Fibroblast of the aortic adventitia (primary cell): Measurements from ENCODE around the gene GOLGA8R. TPM values are rescaled to one million over a fixed set of nuclear protein-coding genes. Genes with fewer than 3 reads are reported as not detected.
"Not testable (repeated sequence)": the region's sequence is repeated elsewhere in the genome, so short reads cannot be mapped to it uniquely, and the experiment has no call there.

Source experiments
- DNase-seq: peaks from one replicate; pipeline ENCODE4 v3.0.0-alpha.2; 2010; ENCODE audit warnings: low read depth
- H3K4me3 ChIP-seq: 2 replicates; pipeline ENCODE4 v1.5.1; 2011; ENCODE audit warnings: low read depth, mild to moderate bottlenecking, control low read depth, low read length, moderate library complexity
- total RNA-seq: library from RNA; depleted of rRNA; stranded (reverse); fragments of >200 nt; gene quantifications from 2 replicates; pipeline ENCODE4 v1.2.3, GENCODE V29; 2012; ENCODE audit warnings: low replicate concordance

Gene GOLGA8R
- total RNA-seq: 0.33 and 2.3 TPM in 2 replicates

GRCh38 chr15:30414160-30414559 is at the start of gene GOLGA8R:
GOLGA8R (minus strand) TSS chr15:30414260; CDS start chr15:30414162, 98 bp downstream.
- H3K4me3 ChIP-seq, DNase-seq: not testable (repeated sequence)

DNA sequence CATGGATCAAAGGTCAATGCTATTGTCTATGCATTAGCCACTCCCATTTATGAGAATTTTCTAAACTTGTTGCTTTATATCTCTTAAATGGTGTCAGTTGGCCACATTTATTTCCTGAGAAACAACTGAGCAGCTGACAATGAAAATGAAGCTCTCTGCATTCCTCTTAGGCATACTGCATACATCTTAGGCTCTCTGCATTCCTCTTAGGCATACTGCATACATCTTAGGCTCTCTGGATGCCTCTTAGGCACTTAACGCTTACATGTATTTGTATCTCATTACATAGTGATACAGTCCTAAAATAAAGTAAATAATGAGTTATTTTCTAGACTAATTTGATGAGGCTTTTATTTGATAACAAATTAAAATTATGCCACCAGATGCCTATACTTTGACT is 49.8 kb upstream of the GOLGA8R start:
- not testable (repeated sequence) for DNase-seq, H3K4me3 ChIP-seq

DNA sequence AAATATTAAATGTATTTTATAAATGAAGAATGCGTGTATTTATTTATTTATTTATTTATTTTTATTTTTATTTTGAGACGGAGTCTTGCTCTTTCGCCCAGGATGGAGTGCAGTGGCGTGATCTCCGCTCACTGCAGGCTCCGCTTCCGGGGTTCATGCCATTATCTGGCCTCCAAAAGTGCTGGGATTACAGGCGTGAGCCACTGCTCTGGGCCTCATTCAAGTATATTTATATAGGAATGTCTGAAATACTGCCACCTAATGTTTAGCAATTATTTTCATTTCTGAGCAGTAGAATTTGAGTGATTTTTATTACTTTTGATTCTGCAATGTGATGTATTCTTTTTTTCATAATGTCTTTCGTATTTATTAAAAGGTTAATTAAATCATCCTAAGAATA is 48.1 kb upstream of the GOLGA8R start:
- H3K4me3 ChIP-seq, DNase-seq: not testable (repeated sequence)

GRCh38 chr15:30452702-30453101 is 38.6 kb upstream of the GOLGA8R start:
- not testable (repeated sequence) for DNase-seq, H3K4me3 ChIP-seq

GRCh38 chr15:30438348-30438747 is 24.3 kb upstream of the GOLGA8R start:
- not testable (repeated sequence) for DNase-seq, H3K4me3 ChIP-seq

DNA sequence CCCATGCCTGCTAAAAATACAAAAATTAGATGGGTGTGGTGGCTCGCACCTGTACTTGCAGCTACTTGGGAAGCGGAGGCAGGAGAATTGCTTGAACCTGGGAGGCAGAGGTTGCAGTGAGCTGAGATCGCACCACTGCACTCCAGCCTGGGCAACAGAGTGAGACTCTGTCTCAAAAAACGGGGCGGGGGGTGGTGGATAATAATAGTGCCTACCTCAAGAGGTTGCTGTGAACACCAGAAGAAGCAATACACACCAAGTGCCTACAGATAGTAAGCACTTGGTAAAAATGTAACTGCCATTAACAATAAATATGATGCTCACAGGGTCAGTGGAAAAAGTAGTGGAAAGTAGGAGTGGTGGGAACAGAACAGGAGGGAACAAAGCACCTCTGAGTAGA is 21.8 kb upstream of the GOLGA8R start:
- not testable (repeated sequence) for DNase-seq, H3K4me3 ChIP-seq

GRCh38 chr15:30420723-30421122 is 6.7 kb upstream of the GOLGA8R start:
- not testable (repeated sequence) for DNase-seq, H3K4me3 ChIP-seq

DNA sequence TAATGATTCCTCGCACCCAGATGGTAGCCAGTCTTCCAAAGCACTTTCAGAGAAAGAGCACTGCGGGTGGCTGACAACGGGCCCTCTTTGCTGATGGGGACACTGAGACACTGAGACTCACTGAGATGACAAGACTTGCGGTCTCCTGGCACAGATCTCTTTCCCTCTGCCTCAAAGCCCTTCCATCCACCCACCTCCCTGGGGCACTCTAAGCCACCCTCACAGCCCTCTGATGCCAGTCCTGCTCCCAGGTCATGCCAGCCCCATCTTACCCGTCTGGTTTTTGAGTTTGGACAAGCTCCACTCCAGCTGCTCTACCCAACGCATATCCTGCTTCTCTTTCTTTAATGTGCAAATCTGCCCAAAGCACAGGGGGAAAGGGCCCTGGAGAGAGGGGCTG is 6.4 kb downstream of the GOLGA8R start:
- not testable (repeated sequence) for DNase-seq, H3K4me3 ChIP-seq

- not testable (repeated sequence) for H3K4me3 ChIP-seq, DNase-seq
These were observed 15.1 kb downstream of the GOLGA8R start for GRCh38 chr15:30398988-30399387.

DNA sequence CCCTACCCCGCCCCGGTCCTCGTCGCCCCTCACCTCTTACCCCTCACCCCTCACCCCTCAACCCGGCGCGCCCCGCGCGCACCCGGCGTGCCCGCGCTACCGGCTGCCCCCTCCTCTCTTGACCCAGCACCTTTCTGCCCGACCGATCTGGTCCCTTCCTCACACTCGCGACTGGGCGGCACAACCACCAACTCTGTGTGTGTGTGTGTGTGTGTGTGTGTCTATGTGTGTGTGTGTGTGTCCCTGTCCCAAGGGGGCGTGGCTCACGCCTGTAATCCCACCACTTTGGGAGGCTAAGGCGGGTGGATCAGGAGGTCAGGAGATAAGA is 20.4 kb downstream of the GOLGA8R start:
- DNase-seq, H3K4me3 ChIP-seq: not testable (repeated sequence)

DNA sequence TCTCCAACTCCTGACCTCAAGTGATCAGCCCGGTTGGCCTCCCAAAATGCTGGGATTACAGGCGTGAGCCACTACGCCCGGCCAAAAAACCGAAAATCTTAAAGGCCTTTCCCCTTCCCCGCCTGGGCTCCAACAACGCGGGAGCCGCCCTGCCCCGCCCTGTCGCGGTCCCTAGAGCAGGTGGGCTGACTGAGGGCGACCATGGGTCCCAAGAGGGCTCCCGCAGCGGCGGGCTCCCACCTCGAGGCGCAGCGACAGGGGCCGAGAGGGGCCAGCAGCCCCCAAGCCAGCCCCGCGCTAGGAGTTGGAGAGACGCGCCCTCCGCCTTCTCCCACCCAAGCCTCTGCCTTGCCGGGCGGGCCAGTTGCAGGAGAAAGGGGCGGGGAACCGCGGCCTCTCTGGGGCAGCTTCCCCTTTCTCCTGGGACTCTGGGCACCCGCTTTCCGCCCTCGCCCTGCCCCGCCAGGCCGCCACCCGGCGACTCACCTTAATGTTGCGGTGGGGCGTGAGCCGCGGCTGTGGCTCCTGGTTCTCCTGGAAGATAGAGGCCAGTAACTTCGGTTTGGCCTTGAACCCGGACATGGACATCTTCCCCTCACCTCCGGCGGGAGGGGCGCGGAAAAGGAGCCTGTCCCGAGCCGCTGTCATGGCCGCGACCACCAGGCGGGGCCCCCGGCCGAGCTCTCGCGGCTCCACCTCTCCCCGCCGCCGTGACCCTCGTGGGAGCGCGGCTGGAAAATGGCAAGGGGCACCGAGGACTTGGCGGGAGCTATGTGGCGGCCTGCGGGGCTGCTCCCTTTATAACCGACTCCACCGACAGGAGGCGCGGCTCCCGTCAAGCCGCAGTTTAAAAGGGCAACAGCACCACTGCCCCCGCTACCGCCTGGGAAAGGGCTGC is 21.0 kb downstream of the GOLGA8R start, which contains the start of gene CHRFAM7A:
CHRFAM7A (minus strand) TSS at position 775 of the 898 bp plus-strand sequence. CDS start 10,189 bp downstream, outside the sequence.
- H3K4me3 ChIP-seq: not testable (repeated sequence)

DNA sequence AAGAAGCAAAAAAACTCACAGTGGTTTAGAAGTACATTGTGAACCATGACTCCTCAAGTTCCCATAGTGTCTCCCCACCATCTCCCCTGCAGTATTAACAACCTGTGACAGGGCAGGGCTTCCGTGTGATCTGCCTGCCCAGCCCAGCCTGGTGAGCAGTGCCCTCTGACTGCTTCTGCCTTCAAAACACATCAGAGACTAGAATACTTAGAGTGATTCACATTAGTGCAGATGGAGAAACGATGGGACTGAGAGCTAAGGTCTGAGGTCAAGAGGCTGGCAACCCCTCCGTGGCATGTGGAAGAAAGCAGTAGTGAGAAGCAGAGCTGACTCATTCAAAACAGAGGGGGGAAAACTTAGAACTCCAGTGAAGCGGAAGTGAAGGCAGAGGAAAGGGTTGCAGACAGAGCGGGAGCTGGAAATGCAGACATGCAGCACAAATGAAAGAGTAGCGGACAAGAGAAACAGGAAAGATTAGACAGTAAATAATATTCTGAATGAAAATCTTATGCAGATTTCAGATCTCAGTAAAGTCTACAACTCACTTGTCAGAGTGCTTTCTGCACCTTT is 27.7 kb downstream of the GOLGA8R start:
- not testable (repeated sequence) for DNase-seq, H3K4me3 ChIP-seq

More for the DNA sequence above, 21.0 kb downstream of the GOLGA8R start, which contains the start of gene CHRFAM7A:
- DNase-seq: not testable (repeated sequence)

DNA sequence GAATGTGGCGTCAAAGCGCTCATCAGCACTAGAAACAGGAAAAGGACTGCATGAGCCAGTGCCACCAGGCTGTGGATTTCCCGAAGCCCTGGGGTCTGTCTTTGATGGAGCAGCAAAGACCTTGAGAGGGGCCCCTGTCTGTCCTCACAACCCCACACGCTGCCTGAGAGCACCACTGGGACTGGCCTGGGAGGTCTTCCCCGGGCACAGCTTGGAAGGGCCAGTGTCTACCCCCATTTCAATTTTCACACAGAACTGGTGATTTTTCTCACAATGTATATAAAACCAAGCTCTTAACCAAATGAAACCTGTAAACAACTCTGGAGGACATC is 37.0 kb downstream of the GOLGA8R start:
- not testable (repeated sequence) for DNase-seq, H3K4me3 ChIP-seq

GRCh38 chr15:30376375-30377081 is 37.5 kb downstream of the GOLGA8R start:
- not testable (repeated sequence) for H3K4me3 ChIP-seq, DNase-seq

- DNase-seq, H3K4me3 ChIP-seq: not testable (repeated sequence)
These were observed 38.2 kb downstream of the GOLGA8R start for GRCh38 chr15:30375872-30376271.

DNA sequence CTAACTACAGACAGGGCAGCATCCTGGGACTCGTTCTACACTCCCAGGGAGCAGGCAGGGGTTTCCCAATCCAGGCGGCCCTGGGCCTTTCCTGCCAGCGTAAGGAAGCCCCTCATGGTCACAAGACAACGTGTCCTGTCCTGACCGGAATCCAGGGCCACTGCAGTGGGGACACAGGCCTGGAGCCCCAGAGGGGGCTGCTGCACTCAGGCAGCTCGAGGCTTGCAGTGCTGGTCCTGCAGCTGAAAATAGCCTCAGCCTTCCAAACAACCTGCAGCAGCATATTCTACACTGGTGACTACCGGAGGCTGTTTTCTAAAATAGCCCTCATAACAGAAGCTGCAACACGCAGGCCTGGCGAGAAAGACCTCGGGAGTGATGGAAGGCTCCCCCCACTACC is 39.2 kb downstream of the GOLGA8R start:
- not testable (repeated sequence) for H3K4me3 ChIP-seq, DNase-seq

DNA sequence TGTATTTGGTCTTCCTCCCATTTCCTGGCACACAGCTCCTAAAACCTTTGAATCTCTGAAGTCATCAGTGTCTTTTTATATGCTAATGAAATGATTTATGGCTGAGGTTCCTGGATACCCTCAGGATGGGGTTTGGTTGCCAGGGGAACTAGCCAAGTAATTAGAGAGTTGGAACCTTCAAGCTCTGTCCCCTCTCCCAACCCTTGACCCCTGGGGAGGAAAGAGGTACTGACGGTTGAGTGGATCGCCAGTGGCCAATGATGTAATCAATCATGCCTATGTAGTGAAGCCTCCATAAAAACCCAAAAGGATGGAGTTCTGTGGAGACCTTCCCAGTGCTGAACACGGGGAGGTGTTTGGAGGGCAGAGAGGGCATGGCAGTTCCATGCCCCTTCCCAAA is 45.8 kb downstream of the GOLGA8R start:
- not testable (repeated sequence) for H3K4me3 ChIP-seq, DNase-seq

DNA sequence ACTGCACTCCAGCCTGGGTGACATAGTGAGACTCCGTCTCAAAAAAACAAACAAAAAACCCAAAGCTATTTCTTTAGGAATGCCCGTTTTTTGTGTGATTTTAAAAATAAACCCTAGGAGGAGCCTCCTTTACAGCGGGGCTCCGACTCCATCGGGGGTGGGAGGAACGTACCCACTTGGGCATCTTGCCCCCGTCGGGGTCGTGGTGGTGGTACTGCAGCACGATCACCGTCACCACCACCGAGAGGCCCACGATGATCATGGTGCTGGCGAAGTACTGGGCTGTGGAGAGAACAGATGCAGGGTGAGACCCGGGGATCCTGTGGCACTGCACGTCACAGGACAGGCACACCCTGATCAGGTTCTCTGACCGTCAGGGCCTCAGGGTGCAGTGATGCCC is 46.8 kb downstream of the GOLGA8R start:
- H3K4me3 ChIP-seq, DNase-seq: not testable (repeated sequence)

GRCh38 chr15:30361404-30361803 is 52.7 kb downstream of the GOLGA8R start:
- not testable (repeated sequence) for H3K4me3 ChIP-seq

More at GRCh38 chr15:30361404-30361803, 52.7 kb downstream of the GOLGA8R start:
- DNase-seq: not testable (repeated sequence)
